ENCODE results near the gene ZNF488.

Gene ZNF488

GRCh38 chr10:47381427-47382379 lies 2.4 kb downstream of the ZNF488 start:
- peak; percentile 46 for DNase-seq

GRCh38 chr10:47381103-47381395 lies 3.0 kb downstream of the ZNF488 start:
- peak; percentile 26 for DNase-seq

GRCh38 chr10:47380341-47381102 lies 3.6 kb downstream of the ZNF488 start:
- DNase-seq: peak; percentile 38

GRCh38 chr10:47379901-47380300 lies 4.2 kb downstream of the ZNF488 start:
- peak; percentile 38 for DNase-seq

GRCh38 chr10:47379445-47379785 lies 4.7 kb downstream of the ZNF488 start:
- peak; percentile 32 for DNase-seq

- peak; percentile 32 for DNase-seq
Measured at GRCh38 chr10:47378606-47379444, 5.3 kb downstream of the ZNF488 start.

- no peak for DNase-seq
Measured at GRCh38 chr10:47378183-47378510, 5.9 kb downstream of the ZNF488 start.

GRCh38 chr10:47376522-47377220 lies 7.4 kb downstream of the ZNF488 start:
- peak; percentile 43 for DNase-seq

GRCh38 chr10:47374611-47375536 lies 9.2 kb downstream of the ZNF488 start:
- DNase-seq: peak; percentile 38

- DNase-seq: peak; percentile 47
Measured at GRCh38 chr10:47372726-47373125, 11.4 kb downstream of the ZNF488 start.

GRCh38 chr10:47371629-47372485 lies 12.2 kb downstream of the ZNF488 start:
- peak; percentile 13 for DNase-seq

GRCh38 chr10:47370878-47371277 lies 13.2 kb downstream of the ZNF488 start:
- DNase-seq: no peak

- DNase-seq: peak; percentile 37
Measured at GRCh38 chr10:47370015-47370767, 13.9 kb downstream of the ZNF488 start.

GRCh38 chr10:47369251-47369894 lies 14.7 kb downstream of the ZNF488 start:
- DNase-seq: peak; percentile 28

GRCh38 chr10:47368431-47369180 lies 15.5 kb downstream of the ZNF488 start:
- DNase-seq: peak; percentile 38

- DNase-seq: no peak
Measured at GRCh38 chr10:47367646-47368045, 16.4 kb downstream of the ZNF488 start.

- DNase-seq: peak; percentile 30
Measured at GRCh38 chr10:47366731-47367460, 17.2 kb downstream of the ZNF488 start.

GRCh38 chr10:47366181-47366631 lies 17.9 kb downstream of the ZNF488 start:
- no peak for DNase-seq
